Activated CD8-positive, alpha-beta memory T cell treated with anti-CD3 and anti-CD28 coated beads for 24 hours (primary cell): ENCODE results near the gene MEF2A.

Experiments used
- DNase-seq: peaks from one replicate; pipeline ENCODE4 v3.0.0-alpha.2; 2020

Gene MEF2A

GRCh38 chr15:99606646-99607045 lies 40.9 kb downstream of the MEF2A start:
- DNase-seq, result no peak

DNA sequence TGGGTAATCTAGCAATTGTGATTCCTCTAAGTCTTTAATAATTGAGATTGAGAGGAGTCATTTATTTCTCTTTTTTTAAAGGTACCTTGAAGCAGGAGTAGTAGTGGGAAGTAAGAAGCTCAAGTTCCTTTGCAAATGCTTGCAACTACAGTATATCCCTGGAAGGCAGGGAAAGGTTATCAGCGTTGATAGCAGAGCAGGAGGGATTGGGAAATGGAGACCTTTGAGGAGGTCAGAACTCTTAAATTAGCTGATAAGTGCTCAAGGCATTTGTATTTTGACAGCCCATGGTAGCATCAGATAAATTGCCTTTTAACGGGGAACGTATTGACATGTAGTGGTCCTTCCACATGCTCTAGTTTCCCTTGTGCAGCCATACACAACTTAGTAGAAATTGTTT lies 47.7 kb downstream of the MEF2A start:
- no peak for DNase-seq

- DNase-seq, result no peak
Measured at GRCh38 chr15:99613887-99614647, 48.3 kb downstream of the MEF2A start.

- DNase-seq, result no peak
Measured at GRCh38 chr15:99614749-99615288, 49.0 kb downstream of the MEF2A start.

- no peak for DNase-seq
Measured at GRCh38 chr15:99615460-99615859, 49.7 kb downstream of the MEF2A start.

- no peak for DNase-seq
Measured at GRCh38 chr15:99616129-99616528, 50.3 kb downstream of the MEF2A start.

- no peak for DNase-seq
Measured at GRCh38 chr15:99616773-99617342, 51.1 kb downstream of the MEF2A start.

DNA sequence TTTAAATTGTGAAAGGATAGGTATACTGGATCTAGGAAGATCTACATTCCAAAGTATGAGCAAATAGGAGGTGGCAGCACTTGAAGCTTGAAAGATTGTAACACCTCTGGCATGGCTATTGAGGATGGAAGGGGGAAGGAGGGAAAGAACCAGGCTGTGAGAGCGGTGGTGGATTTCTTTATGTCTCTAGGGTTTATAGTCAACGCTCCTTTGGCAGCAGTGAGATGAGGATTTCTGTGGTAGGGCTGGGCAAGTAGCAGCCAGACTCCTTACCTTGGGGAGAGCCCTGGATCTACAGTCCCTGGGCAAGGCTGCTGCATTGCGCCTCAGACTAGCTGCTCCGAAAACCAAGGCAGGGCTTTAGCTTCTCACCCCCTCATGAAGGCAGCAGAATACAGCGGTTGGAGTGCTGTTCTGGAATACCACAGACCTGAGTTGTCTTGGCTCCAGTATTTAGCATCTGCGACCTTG lies 53.2 kb downstream of the MEF2A start:
- DNase-seq, result no peak

DNA sequence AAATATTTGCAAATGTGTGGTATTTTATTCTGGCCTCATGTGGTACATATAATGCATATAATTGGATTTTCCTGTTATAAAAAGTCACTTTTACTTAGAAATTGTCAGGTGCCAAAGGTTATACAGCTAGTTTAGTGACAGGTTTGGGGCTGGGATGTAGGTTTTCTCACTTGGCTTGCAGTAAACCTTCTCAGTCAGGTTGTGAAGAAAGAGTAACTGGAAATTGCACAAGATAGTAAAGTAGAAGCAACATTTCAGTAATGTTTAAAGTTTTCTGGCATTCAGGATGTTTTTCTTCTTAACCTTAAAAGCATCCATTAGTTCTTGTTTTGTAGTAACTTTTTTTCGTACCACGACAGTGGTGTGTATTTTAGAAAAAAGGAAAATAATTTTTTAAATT lies 53.9 kb downstream of the MEF2A start:
- no peak for DNase-seq

GRCh38 chr15:99620178-99620577 lies 54.4 kb downstream of the MEF2A start:
- no peak for DNase-seq

GRCh38 chr15:99621767-99622166 lies 56.0 kb downstream of the MEF2A start:
- no peak for DNase-seq

DNA sequence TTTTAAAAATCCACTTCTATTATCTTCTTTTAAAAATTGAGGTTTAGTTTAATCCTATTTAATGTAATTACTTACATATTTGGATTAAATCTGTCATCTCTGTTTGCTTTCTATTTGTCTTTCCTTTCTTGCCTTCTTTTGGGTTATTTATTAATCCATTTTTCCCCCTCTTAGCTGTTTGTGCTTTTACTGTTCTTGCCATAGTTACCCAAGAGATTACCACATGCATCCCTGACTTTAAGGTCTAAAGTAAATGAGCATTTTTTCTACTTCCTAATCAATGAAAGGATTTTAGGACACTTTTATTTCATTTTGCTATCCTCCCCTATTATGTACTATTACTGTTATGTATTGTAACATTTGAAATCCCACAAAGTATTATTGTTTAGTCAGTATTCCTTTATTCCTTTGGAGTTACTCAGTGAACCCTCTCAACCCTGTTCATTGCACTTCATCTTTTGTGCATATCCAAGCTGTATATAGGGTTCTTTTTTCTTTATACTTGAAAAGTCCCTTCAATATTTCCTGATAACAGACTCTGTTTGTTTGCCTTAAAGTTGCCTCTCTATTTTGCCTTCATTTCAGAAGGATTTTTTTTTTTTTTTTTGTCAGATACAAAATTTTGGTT lies 62.7 kb downstream of the MEF2A start:
- DNase-seq, result no peak

DNA sequence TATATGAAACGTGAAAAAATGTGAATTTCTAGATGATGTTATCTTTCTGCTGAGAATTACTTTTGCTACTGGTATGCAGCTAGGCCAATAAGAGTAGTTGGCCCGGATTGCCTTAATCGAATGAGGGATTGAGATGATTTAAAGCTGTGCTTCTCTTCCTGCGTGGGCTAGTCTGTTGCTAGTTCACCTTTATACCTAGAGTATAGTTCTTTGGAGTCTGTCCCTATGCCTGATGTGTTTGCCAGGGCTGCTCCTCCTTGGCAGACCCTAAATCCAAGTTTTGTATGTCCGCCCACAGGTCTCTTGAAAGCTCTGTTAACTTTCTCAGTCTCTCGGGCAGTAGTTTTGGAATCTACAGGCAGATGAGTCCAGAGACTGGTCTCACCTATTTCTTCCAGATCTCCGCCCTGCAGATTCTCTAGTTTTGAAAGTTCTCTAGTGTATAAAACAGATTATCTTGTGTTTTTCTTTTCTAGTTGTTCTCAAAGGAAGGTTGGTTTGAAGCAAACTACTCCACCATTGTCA lies 64.9 kb downstream of the MEF2A start:
- DNase-seq, result no peak

DNA sequence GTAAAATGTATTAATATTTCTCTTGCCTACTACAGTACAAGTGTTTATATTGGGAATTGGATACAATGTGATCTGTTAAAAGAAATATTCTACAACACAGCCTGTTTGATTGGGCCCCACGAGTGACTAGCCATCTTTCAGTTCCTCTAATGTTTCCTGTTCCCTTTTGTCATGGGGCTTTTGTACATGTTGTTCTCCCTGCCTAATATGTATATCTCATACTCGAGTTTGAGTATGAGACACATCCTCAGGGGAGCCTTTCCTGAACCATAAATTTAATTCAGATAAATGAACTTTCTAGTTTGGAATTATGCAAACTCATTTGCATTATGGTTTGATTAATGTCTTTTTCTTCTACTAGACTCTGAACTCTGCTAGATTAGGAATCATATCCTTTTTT lies 65.5 kb downstream of the MEF2A start:
- no peak for DNase-seq

DNA sequence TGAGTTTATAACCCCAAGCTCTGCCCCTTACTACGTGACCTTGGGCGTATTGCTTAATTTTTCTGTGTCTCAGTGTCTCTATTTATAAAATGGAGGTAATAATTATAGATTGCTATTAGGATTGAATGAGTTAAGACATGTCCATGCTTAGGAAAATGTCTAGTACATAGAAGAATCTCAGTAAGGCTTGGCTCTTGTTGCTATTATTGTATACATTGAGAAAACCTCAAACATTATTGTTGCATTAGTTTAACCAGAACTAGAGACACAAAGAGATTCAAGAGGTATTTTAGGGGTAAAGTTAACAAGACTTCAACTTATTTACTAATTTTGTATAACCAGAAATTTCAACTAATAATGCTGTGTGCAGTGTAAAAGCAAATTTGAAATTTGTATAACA lies 66.7 kb downstream of the MEF2A start:
- no peak for DNase-seq

DNA sequence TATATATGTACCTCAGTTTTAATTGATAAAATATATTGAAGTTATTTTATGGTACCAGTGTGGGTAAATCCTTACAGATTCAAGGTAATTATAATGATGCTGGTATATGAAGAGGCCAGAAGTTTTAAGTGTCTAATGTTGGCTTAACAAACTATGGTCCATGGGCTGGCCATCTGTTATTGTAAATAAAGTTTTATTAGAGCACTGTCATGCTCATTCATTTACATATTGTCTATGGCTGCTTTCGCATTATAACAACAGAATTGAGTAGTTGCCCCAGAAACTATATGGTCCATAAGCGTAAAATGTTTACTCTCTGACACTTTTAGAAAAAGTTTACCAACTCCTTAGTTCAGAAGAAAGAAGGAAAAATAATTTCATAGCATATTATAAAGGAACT lies 67.9 kb downstream of the MEF2A start:
- DNase-seq, result no peak

DNA sequence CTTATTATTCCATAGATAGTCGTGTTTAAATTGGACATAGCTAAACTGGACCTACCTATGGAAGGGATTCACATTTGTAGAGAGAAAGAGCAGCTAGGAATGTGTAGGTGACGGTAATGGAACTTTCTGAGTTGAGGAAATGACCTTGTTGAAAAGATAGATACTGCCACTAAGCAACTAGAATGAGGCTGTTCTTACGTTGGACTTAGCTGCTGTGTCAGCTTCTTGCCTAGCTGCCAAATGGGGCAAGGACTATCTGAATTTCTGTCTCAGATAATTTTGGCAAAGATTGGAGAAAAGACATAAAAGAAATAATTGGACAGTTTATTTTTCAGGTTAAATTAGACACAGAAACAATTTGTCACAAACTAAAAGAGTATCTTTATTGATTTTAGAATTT lies 68.8 kb downstream of the MEF2A start:
- no peak for DNase-seq

DNA sequence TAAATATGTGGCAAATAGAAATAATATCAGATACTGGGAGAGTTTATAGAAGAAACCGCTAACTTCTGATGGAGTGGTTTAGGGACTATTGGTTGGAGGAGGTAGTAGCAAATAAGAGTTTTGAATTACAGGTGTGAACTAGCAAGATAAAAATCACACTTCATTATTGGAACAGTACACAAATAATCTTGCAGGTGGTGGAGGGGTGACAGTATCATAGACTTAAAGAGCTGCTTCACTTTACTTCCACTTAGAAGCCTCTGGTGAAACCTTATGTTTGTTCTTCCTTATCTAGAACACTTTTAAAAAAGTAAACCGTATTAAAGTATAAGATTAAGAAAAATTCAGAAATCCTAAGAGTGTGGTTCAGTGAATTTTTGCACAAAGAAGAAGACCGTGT lies 69.4 kb downstream of the MEF2A start:
- DNase-seq, result no peak

DNA sequence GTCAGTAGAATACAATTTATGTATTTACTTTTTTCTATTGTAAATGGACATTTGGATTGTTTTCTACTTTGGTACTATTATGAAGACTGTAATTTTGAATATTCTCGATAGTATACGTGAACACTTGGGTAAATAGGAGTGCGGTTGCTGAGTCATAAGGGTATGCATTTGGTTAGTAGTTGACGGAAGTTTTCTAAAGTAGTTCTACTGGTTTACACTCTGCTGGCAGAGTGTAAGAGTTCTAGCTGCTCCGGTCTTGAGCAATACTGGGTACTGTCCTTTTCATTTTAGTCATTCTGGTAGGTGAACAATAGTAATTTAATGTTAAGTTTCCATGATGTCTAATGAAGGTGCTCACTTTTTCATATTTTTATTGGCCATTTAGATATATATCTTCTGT lies 70.0 kb downstream of the MEF2A start:
- no peak for DNase-seq

- no peak for DNase-seq
Measured at GRCh38 chr15:99644913-99645542, 79.2 kb downstream of the MEF2A start.

DNA sequence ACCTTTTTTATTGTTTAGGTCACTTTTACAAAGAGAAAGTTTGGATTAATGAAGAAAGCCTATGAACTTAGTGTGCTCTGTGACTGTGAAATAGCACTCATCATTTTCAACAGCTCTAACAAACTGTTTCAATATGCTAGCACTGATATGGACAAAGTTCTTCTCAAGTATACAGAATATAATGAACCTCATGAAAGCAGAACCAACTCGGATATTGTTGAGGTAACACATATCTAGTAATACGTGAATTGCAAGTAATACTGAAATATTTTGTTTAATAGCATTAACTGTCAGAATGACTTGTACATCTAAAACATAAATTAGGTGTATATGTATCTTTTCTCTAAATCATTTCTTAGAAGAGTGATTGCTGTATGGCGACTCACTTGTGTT lies 79.8 kb downstream of the MEF2A start:
- no peak for DNase-seq

GRCh38 chr15:99645951-99646350 lies 80.2 kb downstream of the MEF2A start:
- DNase-seq, result no peak
